Measurements from ENCODE around the gene SPRED2. TPM values are rescaled to one million over a fixed set of nuclear protein-coding genes. Genes with fewer than 3 reads are reported as not detected.

Gene SPRED2
- total RNA-seq, 4 donors from 2014 or later = 21.9 to 28.8 (median 25.5) TPM

- Histone ChIP-seq H3K4me3 (no peak overlapping the region), H3K4me1 (peaks cover 0 to 62% (median 8%) of the 10 kb centered on the region in 4 donors), H3K9me3 (no peaks in the 10 kb centered on the region), H3K36me3 (no peaks in the 10 kb centered on the region), H3K27me3 (no peaks in the 10 kb centered on the region), H3K27ac (no peak overlapping the region)
- no peak for DNase-seq (ENCODE audit: low spot score in 2 of 2)
- TF ChIP-seq POLR2A (IDR thresholded peaks at IDR 0.05) = no peak
- TF ChIP-seq CTCF (IDR thresholded peaks at IDR 0.05) = no peak
- no peak for TF ChIP-seq EP300 (IDR thresholded peaks at IDR 0.05)
- 53 to 57% methylated on average over 2 of the region's 2 CpGs for WGBS, 2 donors
Observed at GRCh38 chr2:65425276-65425675, 7.1 kb downstream of the SPRED2 start.

- 72 to 94% methylated on average over 3 of the region's 3 CpGs for WGBS, 2 donors
- no peaks in the 10 kb centered on the region for H3K36me3 ChIP-seq
- H3K27ac ChIP-seq = no peak overlapping the region
- peaks cover 0 to 54% (median 4%) of the 10 kb centered on the region in 4 donors for H3K4me1 ChIP-seq
- H3K4me3 ChIP-seq = no peak overlapping the region
- H3K27me3 ChIP-seq = no peaks in the 10 kb centered on the region
- H3K9me3 ChIP-seq = no peaks in the 10 kb centered on the region
- DNase-seq (ENCODE audit: low spot score in 2 of 2) = no peak
- TF ChIP-seq CTCF (IDR thresholded peaks at IDR 0.05) (no peak), EP300 (IDR thresholded peaks at IDR 0.05) (no peak), POLR2A (IDR thresholded peaks at IDR 0.05) (no peak)
Observed at GRCh38 chr2:65424391-65424790, 8.0 kb downstream of the SPRED2 start.

GRCh38 chr2:65421432-65421748 lies 11.0 kb downstream of the SPRED2 start:
- H3K36me3 ChIP-seq = no peaks in the 10 kb centered on the region
- TF ChIP-seq POLR2A (IDR thresholded peaks at IDR 0.05) = no peak
- TF ChIP-seq CTCF (IDR thresholded peaks at IDR 0.05) = no peak
- TF ChIP-seq EP300 (IDR thresholded peaks at IDR 0.05) = no peak
- DNase-seq (ENCODE audit: low spot score in 2 of 2) = no peak
- no peak overlapping the region for H3K27ac ChIP-seq
- WGBS, 2 donors = 67 to 75% methylated on average over 1 of the region's 1 CpG
- H3K27me3 ChIP-seq = no peaks in the 10 kb centered on the region
- H3K4me1 ChIP-seq = peaks cover 0 to 34% (median 4%) of the 10 kb centered on the region in 4 donors
- no peak overlapping the region for H3K4me3 ChIP-seq
- no peaks in the 10 kb centered on the region for H3K9me3 ChIP-seq

GRCh38 chr2:65420712-65421431 lies 11.5 kb downstream of the SPRED2 start:
- WGBS, 2 donors = 24 to 30% methylated on average over 6 of the region's 6 CpGs
- H3K27ac ChIP-seq = no peak overlapping the region
- no peaks in the 10 kb centered on the region for H3K9me3 ChIP-seq
- H3K27me3 ChIP-seq = no peaks in the 10 kb centered on the region
- TF ChIP-seq CTCF (IDR thresholded peaks at IDR 0.05) = no peak
- peak in 1 of 2 donors; percentile 34 for TF ChIP-seq EP300 (IDR thresholded peaks at IDR 0.05)
- TF ChIP-seq POLR2A (IDR thresholded peaks at IDR 0.05) = no peak
- no peak for DNase-seq (ENCODE audit: low spot score in 2 of 2)
- no peaks in the 10 kb centered on the region for H3K36me3 ChIP-seq
- H3K4me1 ChIP-seq = peaks cover 0 to 29% (median 4%) of the 10 kb centered on the region in 4 donors
- H3K4me3 ChIP-seq = no peak overlapping the region

- Histone ChIP-seq H3K4me1 (peaks cover 0 to 19% (median 4%) of the 10 kb centered on the region in 4 donors), H3K9me3 (no peaks in the 10 kb centered on the region), H3K36me3 (no peaks in the 10 kb centered on the region), H3K27ac (no peak overlapping the region), H3K4me3 (no peak overlapping the region), H3K27me3 (no peaks in the 10 kb centered on the region)
- 70 to 81% methylated on average over 3 of the region's 3 CpGs for WGBS, 2 donors
- no peak for DNase-seq (ENCODE audit: low spot score in 2 of 2)
- no peak for TF ChIP-seq POLR2A (IDR thresholded peaks at IDR 0.05)
- no peak for TF ChIP-seq EP300 (IDR thresholded peaks at IDR 0.05)
- no peak for TF ChIP-seq CTCF (IDR thresholded peaks at IDR 0.05)
Observed at GRCh38 chr2:65417509-65418085, 14.8 kb downstream of the SPRED2 start.

Measured in tibial nerve (tissue), 4 donors.